Memory B cell (primary cell): ENCODE results near the gene RAP2A.

ENCODE experiments used
- ATAC-seq: fragments of 150-1000 bp; cut with Tn5 transposase; 2 replicates; pipeline ENCODE4 v1.10.0; 2021; ENCODE audit warnings: low read depth, mild to moderate bottlenecking, moderate library complexity
- DNase-seq, 2 donors: peaks; one replicate each; pipeline ENCODE4 v3.0.0; 2022; ENCODE audit warnings: low spot score in 2 of 2
- H3K27ac Mint-ChIP-seq: one replicate; pipeline ENCODE4 v1.8.0; 2022; ENCODE audit warnings: mild to moderate bottlenecking, moderate library complexity, mixed read lengths
- H3K27me3 Mint-ChIP-seq: one replicate; pipeline ENCODE4 v1.8.0; 2022; ENCODE audit warnings: mixed read lengths
- H3K36me3 Mint-ChIP-seq: one replicate; pipeline ENCODE4 v1.8.0; 2022; ENCODE audit warnings: mild to moderate bottlenecking, mixed read lengths
- H3K4me1 Mint-ChIP-seq: one replicate; pipeline ENCODE4 v1.8.0; 2022; ENCODE audit warnings: mixed read lengths
- H3K4me3 Mint-ChIP-seq: one replicate; pipeline ENCODE4 v1.8.0; 2022; ENCODE audit warnings: mild to moderate bottlenecking, moderate library complexity, mixed read lengths
- H3K9me3 Mint-ChIP-seq: one replicate; pipeline ENCODE4 v1.8.0; 2022; ENCODE audit warnings: mixed read lengths

RAP2A gene

DNA sequence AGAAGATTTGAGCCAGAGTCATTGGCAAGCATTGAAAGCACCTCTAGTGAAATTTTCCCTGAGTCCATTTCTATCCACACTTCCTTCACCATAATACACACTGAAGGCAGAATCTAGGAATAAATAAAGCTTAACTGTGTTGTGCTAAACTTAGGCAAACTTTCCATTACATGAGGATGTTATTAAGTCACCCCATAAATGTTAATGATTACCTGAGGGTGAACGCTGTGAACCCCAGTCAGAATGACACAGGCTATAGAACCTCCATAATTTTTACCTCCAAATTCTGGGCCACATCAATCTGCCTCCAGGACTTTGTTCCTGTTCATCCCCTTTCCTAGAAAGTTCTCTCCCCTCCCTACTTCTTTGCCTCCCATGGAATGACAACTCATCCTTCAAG is 71.0 kb downstream of the RAP2A start:
- H3K27me3 Mint-ChIP-seq, result peaks cover 9% of the 10 kb centered on the region
- no peaks in the 10 kb centered on the region for H3K36me3 Mint-ChIP-seq

DNA sequence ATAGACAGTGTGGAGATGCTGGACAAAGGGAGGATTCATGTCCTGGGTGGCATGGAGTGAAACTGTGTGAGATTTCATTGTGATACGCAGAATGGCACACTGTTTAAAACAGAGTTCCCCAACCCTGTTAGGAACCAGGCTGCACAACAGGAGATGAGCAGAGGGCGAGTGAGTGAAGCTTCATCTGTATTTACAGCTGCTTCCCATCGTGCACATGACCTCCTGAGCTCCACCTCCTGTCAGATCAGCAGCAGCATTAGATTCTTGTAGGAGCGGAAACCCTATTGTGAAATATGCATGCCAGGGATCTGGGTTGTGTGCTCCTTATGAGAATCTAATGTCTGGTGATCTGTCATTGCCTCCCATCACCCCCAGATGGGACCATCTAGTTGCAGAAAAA is 72.5 kb downstream of the RAP2A start:
- ATAC-seq (no peak), DNase-seq (no peak)
- no peaks in the 10 kb centered on the region for H3K36me3 Mint-ChIP-seq
- no peak overlapping the region for H3K27ac Mint-ChIP-seq
- H3K4me1 Mint-ChIP-seq, result peaks cover 2% of the 10 kb centered on the region
- H3K27me3 Mint-ChIP-seq, result peaks cover 11% of the 10 kb centered on the region
- H3K9me3 Mint-ChIP-seq, result peaks cover 3% of the 10 kb centered on the region
- H3K4me3 Mint-ChIP-seq, result no peak overlapping the region

More for the DNA sequence above, 71.0 kb downstream of the RAP2A start:
- Mint-ChIP-seq H3K4me3 (no peak overlapping the region), H3K9me3 (peaks cover 3% of the 10 kb centered on the region), H3K4me1 (peaks cover 2% of the 10 kb centered on the region), H3K27ac (no peak overlapping the region)
- no peak for ATAC-seq
- DNase-seq, result no peak

DNA sequence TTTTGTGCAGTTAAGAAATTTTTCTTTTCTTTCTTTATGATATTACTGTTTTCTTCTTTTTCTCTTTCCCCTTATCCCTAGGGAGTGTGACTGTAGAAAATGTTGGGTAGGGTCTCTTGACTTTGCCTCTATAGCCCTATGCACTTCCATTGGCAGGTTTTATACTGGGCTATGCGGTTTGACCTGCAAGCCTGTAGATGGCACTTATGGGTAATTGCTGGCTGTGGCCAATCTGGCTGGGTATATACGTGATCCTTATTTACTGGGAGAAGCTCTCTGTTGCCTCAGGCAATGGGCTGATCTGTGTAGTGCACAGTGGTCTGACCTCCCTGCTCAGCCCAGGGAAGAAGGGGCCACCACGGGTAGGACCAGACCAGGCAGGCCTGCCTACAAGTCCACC is 78.8 kb downstream of the RAP2A start:
- Mint-ChIP-seq H3K4me3 (no peak overlapping the region), H3K4me1 (no peaks in the 10 kb centered on the region), H3K9me3 (peaks cover 9% of the 10 kb centered on the region), H3K36me3 (peaks cover 2% of the 10 kb centered on the region), H3K27ac (no peak overlapping the region), H3K27me3 (peaks cover 15% of the 10 kb centered on the region)
- no peak for ATAC-seq
- DNase-seq, result no peak

DNA sequence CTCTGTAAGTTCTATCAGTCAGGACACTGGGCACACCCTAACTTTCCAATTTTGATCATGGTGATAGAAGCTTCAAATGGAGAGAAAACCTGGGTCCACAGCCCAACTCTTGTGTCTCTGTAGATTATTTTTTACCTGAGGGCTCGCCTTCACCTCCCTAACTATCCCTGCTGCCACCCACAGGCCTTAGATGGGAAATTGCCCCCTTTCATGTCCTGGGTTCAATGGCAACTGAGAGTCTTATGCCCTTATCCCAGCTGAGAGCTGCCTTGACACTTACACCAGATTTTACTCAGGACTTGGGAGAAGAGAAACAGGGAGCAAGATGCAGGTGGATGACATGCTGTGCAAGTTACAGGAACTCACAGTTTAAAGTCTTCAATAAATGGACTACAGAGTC is 81.7 kb downstream of the RAP2A start:
- H3K4me1 Mint-ChIP-seq, result no peaks in the 10 kb centered on the region
- DNase-seq, result no peak
- H3K27ac Mint-ChIP-seq, result no peak overlapping the region
- H3K9me3 Mint-ChIP-seq, result peaks cover 8% of the 10 kb centered on the region
- H3K27me3 Mint-ChIP-seq, result peaks cover 14% of the 10 kb centered on the region
- ATAC-seq, result no peak
- H3K36me3 Mint-ChIP-seq, result peaks cover 2% of the 10 kb centered on the region
- no peak overlapping the region for H3K4me3 Mint-ChIP-seq

DNA sequence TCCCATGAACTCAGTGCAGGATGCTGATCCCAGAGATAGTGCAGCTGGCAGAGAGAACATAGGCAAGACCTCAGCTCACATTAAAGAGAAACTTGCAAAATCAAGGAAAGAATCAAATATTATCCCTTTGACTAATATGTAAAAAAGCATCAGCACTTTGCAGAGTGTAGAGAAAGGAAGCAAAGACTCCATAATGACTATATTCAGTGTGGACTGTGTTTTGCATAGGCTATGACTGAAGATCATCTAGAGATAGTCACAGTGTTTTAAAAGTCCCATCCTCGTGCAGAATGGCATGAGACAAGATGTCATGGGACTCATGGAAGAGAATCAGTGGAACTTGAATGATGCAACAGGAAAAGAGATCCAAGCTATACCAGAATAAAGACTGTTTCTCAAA is 84.0 kb downstream of the RAP2A start:
- Mint-ChIP-seq H3K36me3 (no peaks in the 10 kb centered on the region), H3K4me1 (no peaks in the 10 kb centered on the region), H3K4me3 (no peak overlapping the region), H3K9me3 (peaks cover 2% of the 10 kb centered on the region), H3K27me3 (peaks cover 10% of the 10 kb centered on the region), H3K27ac (no peak overlapping the region)
- DNase-seq, result no peak
- ATAC-seq, result no peak
